Kidney epithelial cell (primary cell): ENCODE measurements around the gene FNDC3A. TPM values are rescaled to one million over a fixed set of nuclear protein-coding genes. Genes with fewer than 3 reads are reported as not detected.

Source experiments
- DNase-seq: peaks from one replicate; pipeline ENCODE4 v3.0.0-alpha.2; 2010; ENCODE audit warnings: low read depth
- H3K27me3 ChIP-seq: 2 replicates; pipeline ENCODE4 v1.6.0; 2011; ENCODE audit warnings: low read length; ENCODE audit not compliant: control insufficient read depth, insufficient read depth
- H3K36me3 ChIP-seq: 2 replicates; pipeline ENCODE4 v1.5.1; 2011; ENCODE audit warnings: low read length; ENCODE audit not compliant: control insufficient read depth, insufficient read depth
- H3K4me3 ChIP-seq: 2 replicates; pipeline ENCODE4 v1.5.1; 2011; ENCODE audit warnings: low read depth, mild to moderate bottlenecking, control low read depth, low read length
- CTCF ChIP-seq: IDR thresholded peaks from 2 replicates; pipeline ENCODE4 v1.5.1; 2011; ENCODE audit warnings: mild to moderate bottlenecking, moderate library complexity, low read length, control low read depth, inconsistent platforms; ENCODE audit not compliant: insufficient read depth, poor library complexity, severe bottlenecking
- total RNA-seq: library from RNA; depleted of rRNA; stranded (reverse); fragments of >200 nt; gene quantifications from 2 replicates; pipeline ENCODE4 v1.2.3, GENCODE V29; 2015

The FNDC3A gene, protein sequence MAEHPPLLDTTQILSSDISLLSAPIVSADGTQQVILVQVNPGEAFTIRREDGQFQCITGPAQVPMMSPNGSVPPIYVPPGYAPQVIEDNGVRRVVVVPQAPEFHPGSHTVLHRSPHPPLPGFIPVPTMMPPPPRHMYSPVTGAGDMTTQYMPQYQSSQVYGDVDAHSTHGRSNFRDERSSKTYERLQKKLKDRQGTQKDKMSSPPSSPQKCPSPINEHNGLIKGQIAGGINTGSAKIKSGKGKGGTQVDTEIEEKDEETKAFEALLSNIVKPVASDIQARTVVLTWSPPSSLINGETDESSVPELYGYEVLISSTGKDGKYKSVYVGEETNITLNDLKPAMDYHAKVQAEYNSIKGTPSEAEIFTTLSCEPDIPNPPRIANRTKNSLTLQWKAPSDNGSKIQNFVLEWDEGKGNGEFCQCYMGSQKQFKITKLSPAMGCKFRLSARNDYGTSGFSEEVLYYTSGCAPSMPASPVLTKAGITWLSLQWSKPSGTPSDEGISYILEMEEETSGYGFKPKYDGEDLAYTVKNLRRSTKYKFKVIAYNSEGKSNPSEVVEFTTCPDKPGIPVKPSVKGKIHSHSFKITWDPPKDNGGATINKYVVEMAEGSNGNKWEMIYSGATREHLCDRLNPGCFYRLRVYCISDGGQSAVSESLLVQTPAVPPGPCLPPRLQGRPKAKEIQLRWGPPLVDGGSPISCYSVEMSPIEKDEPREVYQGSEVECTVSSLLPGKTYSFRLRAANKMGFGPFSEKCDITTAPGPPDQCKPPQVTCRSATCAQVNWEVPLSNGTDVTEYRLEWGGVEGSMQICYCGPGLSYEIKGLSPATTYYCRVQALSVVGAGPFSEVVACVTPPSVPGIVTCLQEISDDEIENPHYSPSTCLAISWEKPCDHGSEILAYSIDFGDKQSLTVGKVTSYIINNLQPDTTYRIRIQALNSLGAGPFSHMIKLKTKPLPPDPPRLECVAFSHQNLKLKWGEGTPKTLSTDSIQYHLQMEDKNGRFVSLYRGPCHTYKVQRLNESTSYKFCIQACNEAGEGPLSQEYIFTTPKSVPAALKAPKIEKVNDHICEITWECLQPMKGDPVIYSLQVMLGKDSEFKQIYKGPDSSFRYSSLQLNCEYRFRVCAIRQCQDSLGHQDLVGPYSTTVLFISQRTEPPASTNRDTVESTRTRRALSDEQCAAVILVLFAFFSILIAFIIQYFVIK
- 63.6 and 68.7 TPM in 2 replicates for total RNA-seq

- H3K4me3 ChIP-seq = peak within 1 kb of the TSS; percentile 72
- DNase-seq = no peak
- TF ChIP-seq CTCF = no peak
- no peaks in the 10 kb centered on the region for H3K27me3 ChIP-seq
- H3K36me3 ChIP-seq = no peaks in the 10 kb centered on the region
Measured at GRCh38 chr13:48975856-48976575, at the start of gene FNDC3A. FNDC3A (plus strand) TSS chr13:48975912; CDS start chr13:49006191, 30,279 bp downstream.

DNA sequence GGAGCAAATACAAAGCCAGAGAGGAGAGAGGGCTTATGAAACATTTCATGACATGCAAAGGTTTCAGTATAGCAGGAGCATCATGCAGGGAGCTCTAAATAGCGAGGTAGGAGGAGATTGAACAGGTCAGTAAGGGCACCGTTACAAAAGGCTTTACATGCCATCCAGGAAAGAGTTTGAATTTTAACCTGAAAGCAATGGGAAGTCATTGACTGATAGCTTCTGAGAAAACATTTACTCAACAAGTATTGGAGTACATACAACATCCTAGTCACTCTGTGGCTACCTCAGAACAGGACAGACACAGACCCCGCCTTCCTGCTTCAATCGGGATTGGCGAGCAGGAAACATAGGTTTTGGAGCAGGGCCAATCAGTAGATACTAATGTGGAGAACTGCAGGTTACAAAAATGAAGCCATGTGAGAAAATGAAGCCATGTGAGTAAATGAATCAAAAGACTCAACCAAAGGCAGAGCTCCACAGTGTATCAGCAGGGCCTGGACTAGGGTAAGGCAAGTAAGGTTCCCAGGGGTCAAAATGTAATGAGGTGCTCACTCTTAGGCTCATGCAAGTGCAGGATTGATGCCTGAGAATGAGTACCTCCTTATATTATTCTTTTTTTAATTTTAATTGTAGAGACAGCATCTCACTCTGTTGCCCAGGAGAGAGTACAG lies 46.8 kb upstream of the FNDC3A start:
- no peak for TF ChIP-seq CTCF
- no peak for DNase-seq

DNA sequence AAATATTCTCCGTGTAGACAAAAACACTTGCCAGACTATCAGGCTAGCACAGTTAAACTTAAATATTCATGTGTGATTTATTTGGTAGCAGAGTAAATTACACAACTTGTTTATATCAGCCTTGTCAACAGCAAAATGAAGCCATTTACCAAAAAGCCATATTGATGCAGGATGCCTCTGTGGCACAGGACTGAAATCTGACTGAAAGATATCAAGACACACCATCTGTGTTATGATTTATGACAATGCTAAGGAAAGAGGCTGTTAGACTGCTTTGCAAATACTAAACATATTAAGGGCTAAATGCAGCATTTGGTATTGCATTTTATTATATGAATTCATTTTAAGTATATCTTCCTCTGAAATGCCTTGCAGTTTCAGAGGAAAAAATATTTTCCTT lies 44.8 kb upstream of the FNDC3A start:
- DNase-seq = no peak
- Histone ChIP-seq H3K27me3 (no peaks in the 10 kb centered on the region), H3K4me3 (no peak overlapping the region), H3K36me3 (no peaks in the 10 kb centered on the region)
- no peak for TF ChIP-seq CTCF

More for the DNA sequence above, 46.8 kb upstream of the FNDC3A start:
- Histone ChIP-seq H3K36me3 (no peaks in the 10 kb centered on the region), H3K27me3 (no peaks in the 10 kb centered on the region), H3K4me3 (no peak overlapping the region)

DNA sequence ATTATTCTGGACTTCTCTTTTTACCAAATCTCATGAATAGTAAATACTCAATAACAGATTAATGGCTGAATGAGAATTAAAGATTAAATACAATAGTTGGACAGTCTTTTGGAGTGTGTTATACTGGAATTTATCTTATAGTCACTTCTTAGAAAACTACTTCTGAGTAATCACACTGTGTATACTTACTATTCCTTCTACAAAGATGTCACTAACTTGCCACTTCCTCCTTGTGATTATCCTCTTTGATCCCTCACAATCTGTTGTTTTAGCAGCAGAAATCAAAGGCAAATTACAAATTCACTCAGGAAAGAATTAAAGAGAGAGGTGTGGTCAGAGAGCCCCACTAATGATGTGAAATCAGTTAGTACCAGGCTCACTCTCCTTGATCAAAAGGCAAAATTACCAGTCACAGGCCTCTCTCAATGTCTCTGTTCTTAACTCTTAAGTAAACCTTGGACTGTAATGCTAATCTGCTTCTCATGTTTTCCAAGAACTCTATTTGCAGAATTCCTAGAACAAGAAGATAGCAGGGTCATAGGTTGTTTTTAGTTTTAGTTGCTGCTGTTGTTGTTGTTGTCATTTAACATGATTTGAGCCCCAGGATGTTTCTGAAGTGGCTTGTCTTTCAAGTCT lies 37.3 kb upstream of the FNDC3A start:
- no peak for TF ChIP-seq CTCF
- Histone ChIP-seq H3K4me3 (no peak overlapping the region), H3K27me3 (no peaks in the 10 kb centered on the region), H3K36me3 (no peaks in the 10 kb centered on the region)
- DNase-seq = no peak

GRCh38 chr13:48939728-48940127 lies 36.0 kb upstream of the FNDC3A start:
- no peaks in the 10 kb centered on the region for H3K27me3 ChIP-seq
- TF ChIP-seq CTCF = no peak
- no peaks in the 10 kb centered on the region for H3K36me3 ChIP-seq
- H3K4me3 ChIP-seq = no peak overlapping the region
- DNase-seq = no peak
